Breast epithelium (tissue), 4 donors: ENCODE measurements around the gene CTRL. TPM values are rescaled to one million over a fixed set of nuclear protein-coding genes. Genes with fewer than 3 reads are reported as not detected.

ENCODE experiments used
- DNase-seq, 2 donors: peaks; one replicate each; pipeline ENCODE4 v3.0.0-alpha.2; 2019; ENCODE audit warnings: low spot score in 2 of 2
- H3K27ac ChIP-seq, 2 donors: fragments of 200-600 bp; sonication (generic) in 1 of 2; one replicate each; pipeline ENCODE4 v1.5.1; 2016 to 2019; ENCODE audit warnings: mild to moderate bottlenecking in 1 of 2
- H3K27me3 ChIP-seq, 2 donors: fragments of 200-600 bp; sonication (generic) in 1 of 2; one replicate each; pipeline versions ENCODE4 v1.5.1 to v1.6.0; 2017 to 2019; ENCODE audit warnings: control low read depth in 1 of 2, mild to moderate bottlenecking in 1 of 2
- H3K36me3 ChIP-seq: fragments of 200-600 bp; one replicate; pipeline ENCODE4 v1.5.1; 2019
- H3K4me1 ChIP-seq, 2 donors: fragments of 200-600 bp; sonication (generic); one replicate each; pipeline ENCODE4 v1.5.1; 2016 to 2019; ENCODE audit warnings: control low read depth in 1 of 2
- H3K4me3 ChIP-seq, 3 donors: fragments of 200-600 bp; sonication (generic); 1 replicate in 2 of 3; 2 replicates in 1 of 3; pipeline ENCODE4 v1.5.1; 2016 to 2019; ENCODE audit warnings: mild to moderate bottlenecking in 3 of 3, moderate library complexity in 2 of 3
- H3K9me3 ChIP-seq, 2 donors: fragments of 200-600 bp; sonication (generic) in 1 of 2; one replicate each; pipeline ENCODE4 v1.5.1; 2016 to 2019; ENCODE audit warnings: control low read depth in 1 of 2
- CTCF ChIP-seq, 3 donors: fragments of 450-650 bp; IDR thresholded peaks; one replicate each; pipeline ENCODE4 v1.5.1; 2016 to 2017; ENCODE audit warnings: antibody characterized with exemption in 3 of 3, mild to moderate bottlenecking in 3 of 3, moderate library complexity in 3 of 3
- POLR2A ChIP-seq: fragments of 450-650 bp; IDR thresholded peaks from one replicate; pipeline ENCODE4 v1.6.1; 2016; ENCODE audit warnings: antibody characterized with exemption, mild to moderate bottlenecking, moderate library complexity
- POLR2AphosphoS5 ChIP-seq, 3 donors: sonication (generic); formaldehyde crosslinking; IDR thresholded peaks; one replicate each; pipeline ENCODE4 v1.6.1; 2017; ENCODE audit warnings: antibody characterized with exemption in 3 of 3
- intact Hi-C: fragments of 100-400 bp; cut with DNase I; formaldehyde crosslinking; loops from one replicate; pipeline ENCODE4 v1.15.1; 2023; ENCODE audit warnings: low total_unique reads
- total RNA-seq, 3 donors: library from RNA; depleted of rRNA; stranded (reverse); fragments of >200 nt; gene quantifications; one replicate each; pipeline ENCODE4 v1.1.0, GENCODE V29; 2016

The CTRL gene
- total RNA-seq, 3 donors from 2014 or later = 1.0 to 2.6 (median 1.8) TPM

DNA sequence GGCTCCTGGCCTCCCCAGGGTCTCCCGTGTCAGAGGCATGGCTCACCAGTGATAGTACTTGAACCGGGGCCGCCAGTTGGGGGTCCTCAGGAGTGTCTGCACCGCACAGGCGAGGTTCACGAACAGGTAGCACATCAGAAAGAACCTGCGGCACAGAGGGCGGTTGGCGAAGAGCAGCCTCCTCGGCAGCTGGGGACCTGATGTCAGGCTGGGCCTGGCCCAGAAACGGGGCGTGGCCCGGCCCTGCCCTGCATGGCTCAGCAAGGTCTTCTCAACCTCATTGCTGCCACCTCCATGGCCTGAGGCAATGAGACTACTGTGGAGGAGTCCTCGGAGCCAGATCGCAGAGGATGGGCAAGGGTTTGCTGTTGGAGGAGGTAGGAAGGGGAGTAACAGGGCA lies 16.4 kb upstream of the CTRL start:
- TF ChIP-seq POLR2A = no peak
- no peak for TF ChIP-seq CTCF (IDR thresholded peaks at IDR 0.05)
- TF ChIP-seq POLR2AphosphoS5 (IDR thresholded peaks at IDR 0.05) = no peak
- no peaks in the 10 kb centered on the region for H3K36me3 ChIP-seq

GRCh38 chr16:67946966-67947558 lies 15.4 kb upstream of the CTRL start:
- intact Hi-C loops = no loop called here
- H3K36me3 ChIP-seq = no peaks in the 10 kb centered on the region
- no peaks in the 10 kb centered on the region for H3K9me3 ChIP-seq
- H3K4me3 ChIP-seq = no peak overlapping the region
- DNase-seq = no peak
- no peaks in the 10 kb centered on the region for H3K27me3 ChIP-seq
- TF ChIP-seq POLR2AphosphoS5 (IDR thresholded peaks at IDR 0.05) = no peak
- TF ChIP-seq CTCF (IDR thresholded peaks at IDR 0.05) = no peak
- no peak for TF ChIP-seq POLR2A
- peak overlapping the region in 1 of 2 donors; percentile 12 for H3K27ac ChIP-seq
- peaks cover 0 to 8% of the 10 kb centered on the region in 2 donors for H3K4me1 ChIP-seq

More for the DNA sequence above, 16.4 kb upstream of the CTRL start:
- no peak overlapping the region for H3K27ac ChIP-seq
- H3K4me1 ChIP-seq = peaks cover 0 to 8% of the 10 kb centered on the region in 2 donors
- intact Hi-C loops = no loop called here
- H3K4me3 ChIP-seq = no peak overlapping the region
- no peaks in the 10 kb centered on the region for H3K27me3 ChIP-seq
- no peak for DNase-seq
- no peaks in the 10 kb centered on the region for H3K9me3 ChIP-seq

GRCh38 chr16:67946128-67946569 lies 14.5 kb upstream of the CTRL start:
- H3K36me3 ChIP-seq = no peaks in the 10 kb centered on the region
- no peaks in the 10 kb centered on the region for H3K9me3 ChIP-seq
- DNase-seq = no peak
- no peak for TF ChIP-seq POLR2A
- TF ChIP-seq POLR2AphosphoS5 (IDR thresholded peaks at IDR 0.05) = no peak
- no peak for TF ChIP-seq CTCF (IDR thresholded peaks at IDR 0.05)
- H3K4me3 ChIP-seq = no peak overlapping the region
- H3K27ac ChIP-seq = peak overlapping the region in 1 of 2 donors; percentile 91
- peaks cover 0 to 8% of the 10 kb centered on the region in 2 donors for H3K4me1 ChIP-seq
- intact Hi-C loops = no loop called here
- no peaks in the 10 kb centered on the region for H3K27me3 ChIP-seq

DNA sequence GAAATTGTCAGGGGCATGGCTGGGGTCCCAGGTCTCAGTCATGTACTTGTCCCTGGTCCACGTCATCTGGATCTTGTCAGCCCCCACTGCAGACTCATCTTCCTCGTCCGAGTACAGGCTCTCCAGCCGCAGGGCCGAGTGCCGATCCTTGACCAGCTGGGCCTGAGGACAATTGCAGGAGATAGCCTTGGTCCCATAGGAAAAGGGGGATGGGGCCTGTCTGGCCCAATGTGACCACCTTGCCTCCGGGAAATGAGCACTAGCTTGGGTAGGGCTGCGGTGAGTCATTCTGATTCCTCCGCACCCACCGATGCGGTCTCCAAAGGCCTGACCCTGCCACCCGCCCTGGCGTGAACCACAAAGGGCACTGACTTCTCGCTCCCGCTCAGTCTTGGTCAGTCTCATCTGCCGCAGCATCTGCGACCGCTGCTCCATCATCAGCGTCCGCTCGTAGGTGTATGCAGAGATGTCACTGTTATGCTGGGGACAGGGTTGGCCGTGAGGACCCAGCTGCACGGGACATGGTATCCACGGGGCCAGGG lies 13.8 kb upstream of the CTRL start:
- H3K36me3 ChIP-seq = no peaks in the 10 kb centered on the region
- peak overlapping the region in 1 of 2 donors; percentile 91 for H3K27ac ChIP-seq
- TF ChIP-seq CTCF (IDR thresholded peaks at IDR 0.05) (no peak), POLR2AphosphoS5 (IDR thresholded peaks at IDR 0.05) (no peak), POLR2A (no peak)
- no peak overlapping the region for H3K4me3 ChIP-seq
- H3K4me1 ChIP-seq = peaks cover 0 to 8% of the 10 kb centered on the region in 2 donors
- no peaks in the 10 kb centered on the region for H3K27me3 ChIP-seq
- no peaks in the 10 kb centered on the region for H3K9me3 ChIP-seq
- no peak for DNase-seq
- intact Hi-C loops = no loop called here

GRCh38 chr16:67944690-67945391 lies 13.2 kb upstream of the CTRL start:
- no peak for DNase-seq
- intact Hi-C loops = no loop called here
- no peaks in the 10 kb centered on the region for H3K27me3 ChIP-seq
- H3K36me3 ChIP-seq = no peaks in the 10 kb centered on the region
- no peaks in the 10 kb centered on the region for H3K9me3 ChIP-seq
- H3K4me1 ChIP-seq = peaks cover 0 to 8% of the 10 kb centered on the region in 2 donors
- no peak for TF ChIP-seq POLR2AphosphoS5 (IDR thresholded peaks at IDR 0.05)
- TF ChIP-seq CTCF (IDR thresholded peaks at IDR 0.05) = no peak
- TF ChIP-seq POLR2A = no peak
- H3K27ac ChIP-seq = peak overlapping the region; percentile 56 to 91
- H3K4me3 ChIP-seq = no peak overlapping the region
